AG04449 (cell line): Measurements from ENCODE around the gene NFATC3.

Source experiments
- CTCF ChIA-PET: fragments of 350-600 bp; formaldehyde crosslinking; extraction: SDS; loops from one replicate; lab custom pipeline; 2021; ENCODE audit warnings: antibody characterized with exemption; lab: Yijun Ruan, JAX
- POLR2A ChIA-PET: fragments of 400-600, 350-600 bp; formaldehyde crosslinking; extraction: SDS; loops from one replicate; lab custom pipeline; 2020; ENCODE audit warnings: antibody characterized with exemption, inconsistent platforms; lab: Yijun Ruan, JAX
- DNase-seq: peaks from one replicate; pipeline ENCODE4 v3.0.0-alpha.2; 2010; ENCODE audit warnings: low read depth, low spot score
- H3K4me3 ChIP-seq: 2 replicates; pipeline ENCODE4 v1.5.1; 2011; ENCODE audit warnings: low read depth, mild to moderate bottlenecking, control low read depth, low read length
- TF ChIP-seq, protein P1 (sequence below): IDR thresholded peaks from one replicate; pipeline ENCODE4 v1.5.1; 2011; ENCODE audit warnings: mild to moderate bottlenecking, moderate library complexity, low read length, control low read depth, inconsistent platforms; ENCODE audit not compliant: insufficient read depth; ENCODE audit errors: missing control alignments

Gene NFATC3

GRCh38 chr16:68047987-68048386 lies 37.2 kb upstream of the NFATC3 start:
- H3K4me3 ChIP-seq = no peak overlapping the region
- ChIA-PET POLR2A (no interaction called here), CTCF (interaction anchor here (0.5 to 2.9 kb wide), 4 partner anchors 9 to 952 kb away, joined by 3 to 16 read pairs (median 3); no protein-coding TSS in a partner anchor)
- DNase-seq = no peak
- TF ChIP-seq, protein P1, sequence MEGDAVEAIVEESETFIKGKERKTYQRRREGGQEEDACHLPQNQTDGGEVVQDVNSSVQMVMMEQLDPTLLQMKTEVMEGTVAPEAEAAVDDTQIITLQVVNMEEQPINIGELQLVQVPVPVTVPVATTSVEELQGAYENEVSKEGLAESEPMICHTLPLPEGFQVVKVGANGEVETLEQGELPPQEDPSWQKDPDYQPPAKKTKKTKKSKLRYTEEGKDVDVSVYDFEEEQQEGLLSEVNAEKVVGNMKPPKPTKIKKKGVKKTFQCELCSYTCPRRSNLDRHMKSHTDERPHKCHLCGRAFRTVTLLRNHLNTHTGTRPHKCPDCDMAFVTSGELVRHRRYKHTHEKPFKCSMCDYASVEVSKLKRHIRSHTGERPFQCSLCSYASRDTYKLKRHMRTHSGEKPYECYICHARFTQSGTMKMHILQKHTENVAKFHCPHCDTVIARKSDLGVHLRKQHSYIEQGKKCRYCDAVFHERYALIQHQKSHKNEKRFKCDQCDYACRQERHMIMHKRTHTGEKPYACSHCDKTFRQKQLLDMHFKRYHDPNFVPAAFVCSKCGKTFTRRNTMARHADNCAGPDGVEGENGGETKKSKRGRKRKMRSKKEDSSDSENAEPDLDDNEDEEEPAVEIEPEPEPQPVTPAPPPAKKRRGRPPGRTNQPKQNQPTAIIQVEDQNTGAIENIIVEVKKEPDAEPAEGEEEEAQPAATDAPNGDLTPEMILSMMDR = no peak

DNA sequence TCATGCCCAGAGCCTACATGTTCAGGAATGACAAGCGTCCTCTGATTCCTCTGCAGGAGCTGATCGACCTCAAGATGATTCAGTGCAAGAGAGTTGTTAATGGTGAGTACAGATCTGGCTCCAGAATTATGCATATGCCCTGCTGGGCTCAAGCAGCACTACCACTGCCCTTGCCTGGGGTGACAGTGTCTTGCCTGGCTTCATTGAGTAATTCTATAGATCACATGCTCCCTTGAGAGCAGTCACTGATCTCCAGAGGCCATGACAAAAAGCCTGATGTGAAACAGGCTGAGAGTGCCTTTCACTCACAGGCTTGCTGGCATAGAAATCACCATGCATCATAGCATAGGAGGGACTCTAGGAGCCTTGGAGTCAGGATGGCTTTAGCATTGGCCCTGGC lies 35.7 kb upstream of the NFATC3 start:
- TF ChIP-seq, protein P1 = no peak
- POLR2A ChIA-PET = no interaction called here
- CTCF ChIA-PET = interaction anchor here (8.4 kb wide), 1 partner anchor 9 kb away, joined by 81 read pairs; no protein-coding TSS in a partner anchor
- DNase-seq = no peak
- H3K4me3 ChIP-seq = no peak overlapping the region

- CTCF ChIA-PET = interaction anchor here (0.8 to 8.4 kb wide), 5 partner anchors 9 to 68 kb away, joined by 3 to 81 read pairs (median 3); no protein-coding TSS in a partner anchor
- POLR2A ChIA-PET = no interaction called here
- H3K4me3 ChIP-seq = no peak overlapping the region
- TF ChIP-seq, protein P1 = no peak
- no peak for DNase-seq
These were observed 29.8 kb upstream of the NFATC3 start for GRCh38 chr16:68055395-68055794.

DNA sequence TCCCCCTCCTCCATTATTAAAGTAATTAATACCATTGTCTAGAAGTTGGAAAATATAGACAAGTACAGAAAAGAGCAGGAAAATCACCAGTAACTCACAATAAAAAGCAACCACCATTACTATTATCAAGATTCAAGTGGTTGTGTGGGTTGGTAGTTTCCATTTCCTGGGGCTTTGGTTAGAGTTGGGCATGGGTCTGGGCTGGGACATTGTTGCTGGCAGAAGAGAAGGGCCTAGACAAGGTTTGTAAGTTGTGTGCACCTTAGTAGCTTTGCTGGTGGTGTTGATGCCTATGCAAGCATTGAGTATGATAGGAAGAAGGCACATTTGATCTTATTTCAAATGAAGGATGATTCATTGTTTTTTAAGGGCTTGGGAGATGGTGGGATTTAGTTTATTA lies 25.4 kb upstream of the NFATC3 start:
- no peak for DNase-seq
- CTCF ChIA-PET = no interaction called here
- H3K4me3 ChIP-seq = no peak overlapping the region
- POLR2A ChIA-PET = no interaction called here
- TF ChIP-seq, protein P1 = no peak

DNA sequence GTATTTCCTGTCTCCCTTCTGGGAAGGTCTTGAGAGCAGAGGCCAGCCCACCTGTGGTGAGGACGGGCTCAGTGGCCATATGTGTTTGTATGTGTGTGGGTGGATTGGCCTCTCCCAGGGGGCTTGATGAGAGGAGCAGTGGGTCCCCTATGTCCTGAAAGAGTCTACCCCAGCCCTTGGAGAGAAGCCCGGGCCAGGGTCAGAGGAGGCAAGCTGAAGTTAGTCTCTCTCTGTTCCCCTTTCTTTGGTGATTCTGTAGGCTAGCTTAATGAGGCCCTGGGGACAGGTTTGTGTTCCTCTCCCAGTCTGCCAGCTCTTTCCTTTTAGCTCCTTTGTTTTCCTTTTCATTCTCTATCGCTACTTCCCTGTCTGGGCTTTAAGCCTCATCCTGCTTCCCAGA lies 23.8 kb upstream of the NFATC3 start:
- no peak overlapping the region for H3K4me3 ChIP-seq
- DNase-seq = no peak
- TF ChIP-seq, protein P1 = no peak
- POLR2A ChIA-PET = no interaction called here
- CTCF ChIA-PET = interaction anchor here (0.9 to 1.3 kb wide), 5 partner anchors 20 to 200 kb away, joined by 3 to 4 read pairs (median 3); no protein-coding TSS in a partner anchor

DNA sequence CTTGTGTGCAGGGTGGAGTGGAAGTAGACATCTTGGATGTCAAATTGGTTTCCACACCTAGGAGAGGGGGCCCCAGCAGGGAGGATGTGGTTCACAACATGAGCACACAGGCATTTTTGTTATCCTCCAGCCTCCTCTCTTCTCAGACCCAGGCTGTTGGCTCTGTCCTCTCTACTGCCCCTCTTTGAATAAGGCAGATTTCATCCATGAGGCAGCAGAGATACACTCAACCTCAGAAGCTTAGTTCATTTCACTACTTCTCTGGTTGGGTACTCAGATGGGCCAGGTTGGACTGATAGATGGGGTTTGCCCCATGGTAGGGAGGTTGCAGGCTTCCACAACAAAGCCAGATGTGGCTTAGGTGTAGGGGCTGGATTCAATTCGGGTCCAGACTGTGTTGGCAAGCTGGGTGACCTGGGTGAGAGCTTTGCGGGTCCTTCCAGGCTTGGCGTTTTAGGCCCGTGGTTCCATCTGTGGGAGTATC lies 22.2 kb upstream of the NFATC3 start:
- ChIA-PET CTCF (interaction anchor here (0.6 to 4.5 kb wide), 12 partner anchors 9 to 266 kb away, joined by 3 to 45 read pairs (median 4); no protein-coding TSS in a partner anchor), POLR2A (no interaction called here)
- no peak for DNase-seq
- TF ChIP-seq, protein P1 = no peak
- H3K4me3 ChIP-seq = no peak overlapping the region
